Glutamatergic neuron (in vitro differentiated cells): Measurements from ENCODE around the gene SNX4. TPM values are rescaled to one million over a fixed set of nuclear protein-coding genes. Genes with fewer than 3 reads are reported as not detected.

ENCODE experiments used
- DNase-seq: peaks from one replicate; pipeline ENCODE4 v3.0.0; 2022
- H3K27ac Mint-ChIP-seq: one replicate; pipeline ENCODE4 v1.8.0; 2020; ENCODE audit warnings: mild to moderate bottlenecking, mixed read lengths, inconsistent platforms; ENCODE audit not compliant: unreplicated experiment
- H3K27me3 Mint-ChIP-seq: one replicate; pipeline ENCODE4 v1.8.0; 2020; ENCODE audit warnings: mild to moderate bottlenecking, moderate library complexity, mixed read lengths, inconsistent platforms; ENCODE audit not compliant: unreplicated experiment
- H3K36me3 Mint-ChIP-seq: one replicate; pipeline ENCODE4 v1.8.0; 2020; ENCODE audit warnings: mild to moderate bottlenecking, mixed read lengths, inconsistent platforms; ENCODE audit not compliant: unreplicated experiment
- H3K4me1 Mint-ChIP-seq: one replicate; pipeline ENCODE4 v1.8.0; 2020; ENCODE audit warnings: mild to moderate bottlenecking, low read depth, mixed read lengths, inconsistent platforms; ENCODE audit not compliant: unreplicated experiment
- H3K4me3 Mint-ChIP-seq: one replicate; pipeline ENCODE4 v1.8.0; 2020; ENCODE audit warnings: mild to moderate bottlenecking, mixed read lengths, inconsistent platforms; ENCODE audit not compliant: unreplicated experiment
- H3K9me3 Mint-ChIP-seq: one replicate; pipeline ENCODE4 v1.8.0; 2020; ENCODE audit warnings: mild to moderate bottlenecking, moderate library complexity, mixed read lengths, inconsistent platforms; ENCODE audit not compliant: unreplicated experiment
- total RNA-seq: library from RNA; stranded (reverse); fragmentation: NEBNext Ultra II Directional; extraction: Animal tissue kit (Norgen Biotek cat#: 25700); gene quantifications from one replicate; pipeline ENCODE4 v1.2.1, GENCODE V29; 2021; ENCODE audit not compliant: unreplicated experiment
- TF ChIP-seq, protein P1 (sequence below): fragments of 200-600 bp; sonication (generic); IDR thresholded peaks from one replicate; pipeline ENCODE4 v1.5.0; 2021; ENCODE audit not compliant: partially characterized antibody, unreplicated experiment

SNX4 gene
- total RNA-seq, 1 donor from 2014 or later, result 53.2 TPM

DNA sequence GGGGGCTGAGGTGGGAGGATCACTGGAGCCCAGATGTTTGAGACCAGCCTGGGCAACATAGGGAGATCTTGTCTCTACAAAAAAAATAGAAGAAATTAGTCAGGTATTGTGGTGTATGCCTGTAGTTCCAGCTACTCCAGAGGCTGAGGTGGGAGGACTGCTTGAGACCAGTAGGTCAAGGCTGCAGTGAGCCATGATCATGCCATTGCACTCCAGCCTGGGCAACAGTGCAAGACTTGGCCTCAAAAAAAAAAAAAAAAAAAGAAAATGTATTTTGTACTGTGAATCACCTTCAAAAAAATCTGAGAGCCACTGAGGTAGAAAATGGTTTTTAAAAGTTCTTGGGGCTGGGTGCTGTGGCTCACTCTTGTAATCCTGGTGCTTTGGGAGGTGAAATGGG lies 4.6 kb downstream of the SNX4 start:
- peaks cover 3% of the 10 kb centered on the region for H3K9me3 Mint-ChIP-seq
- no peak overlapping the region for H3K27ac Mint-ChIP-seq
- peaks cover 10% of the 10 kb centered on the region for H3K4me1 Mint-ChIP-seq
- H3K27me3 Mint-ChIP-seq, result no peaks in the 10 kb centered on the region
- DNase-seq, result no peak
- no peak overlapping the region for H3K4me3 Mint-ChIP-seq
- H3K36me3 Mint-ChIP-seq, result peaks cover 3% of the 10 kb centered on the region
- TF ChIP-seq, protein P1, sequence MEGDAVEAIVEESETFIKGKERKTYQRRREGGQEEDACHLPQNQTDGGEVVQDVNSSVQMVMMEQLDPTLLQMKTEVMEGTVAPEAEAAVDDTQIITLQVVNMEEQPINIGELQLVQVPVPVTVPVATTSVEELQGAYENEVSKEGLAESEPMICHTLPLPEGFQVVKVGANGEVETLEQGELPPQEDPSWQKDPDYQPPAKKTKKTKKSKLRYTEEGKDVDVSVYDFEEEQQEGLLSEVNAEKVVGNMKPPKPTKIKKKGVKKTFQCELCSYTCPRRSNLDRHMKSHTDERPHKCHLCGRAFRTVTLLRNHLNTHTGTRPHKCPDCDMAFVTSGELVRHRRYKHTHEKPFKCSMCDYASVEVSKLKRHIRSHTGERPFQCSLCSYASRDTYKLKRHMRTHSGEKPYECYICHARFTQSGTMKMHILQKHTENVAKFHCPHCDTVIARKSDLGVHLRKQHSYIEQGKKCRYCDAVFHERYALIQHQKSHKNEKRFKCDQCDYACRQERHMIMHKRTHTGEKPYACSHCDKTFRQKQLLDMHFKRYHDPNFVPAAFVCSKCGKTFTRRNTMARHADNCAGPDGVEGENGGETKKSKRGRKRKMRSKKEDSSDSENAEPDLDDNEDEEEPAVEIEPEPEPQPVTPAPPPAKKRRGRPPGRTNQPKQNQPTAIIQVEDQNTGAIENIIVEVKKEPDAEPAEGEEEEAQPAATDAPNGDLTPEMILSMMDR, result no peak

DNA sequence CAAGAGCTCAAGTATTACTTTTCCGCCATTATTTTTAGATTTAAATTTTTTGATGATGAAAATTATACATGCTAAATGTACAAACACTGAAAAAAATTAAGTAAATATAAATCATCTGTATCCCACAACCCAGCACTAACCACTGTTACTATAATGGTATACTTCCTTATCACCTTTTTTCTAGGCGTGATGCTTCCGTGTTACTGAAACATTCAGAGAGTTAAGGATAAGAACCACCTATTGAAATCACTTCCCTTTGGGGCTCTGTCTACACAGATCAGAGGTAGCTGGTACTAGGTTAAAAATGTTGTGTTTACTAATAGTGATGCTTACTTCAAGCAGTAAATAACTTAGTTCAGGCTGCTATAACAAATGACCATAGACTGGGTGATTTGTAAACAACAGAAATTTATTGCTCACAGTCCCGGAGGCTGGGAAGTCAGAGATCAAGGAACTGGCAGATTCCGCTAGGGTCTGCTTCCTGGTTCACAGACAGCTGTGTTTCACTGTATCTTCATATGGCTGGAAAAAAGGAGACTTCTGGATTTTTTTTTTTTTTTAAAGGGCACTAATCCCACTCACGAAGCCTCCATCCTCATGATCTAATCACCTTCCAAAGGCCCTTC lies 6.4 kb downstream of the SNX4 start:
- Mint-ChIP-seq H3K27ac (no peak overlapping the region), H3K4me3 (no peak overlapping the region), H3K36me3 (peaks cover 3% of the 10 kb centered on the region), H3K4me1 (peaks cover 6% of the 10 kb centered on the region), H3K9me3 (peaks cover 2% of the 10 kb centered on the region), H3K27me3 (no peaks in the 10 kb centered on the region)
- no peak for DNase-seq
- TF ChIP-seq, protein P1, result no peak

DNA sequence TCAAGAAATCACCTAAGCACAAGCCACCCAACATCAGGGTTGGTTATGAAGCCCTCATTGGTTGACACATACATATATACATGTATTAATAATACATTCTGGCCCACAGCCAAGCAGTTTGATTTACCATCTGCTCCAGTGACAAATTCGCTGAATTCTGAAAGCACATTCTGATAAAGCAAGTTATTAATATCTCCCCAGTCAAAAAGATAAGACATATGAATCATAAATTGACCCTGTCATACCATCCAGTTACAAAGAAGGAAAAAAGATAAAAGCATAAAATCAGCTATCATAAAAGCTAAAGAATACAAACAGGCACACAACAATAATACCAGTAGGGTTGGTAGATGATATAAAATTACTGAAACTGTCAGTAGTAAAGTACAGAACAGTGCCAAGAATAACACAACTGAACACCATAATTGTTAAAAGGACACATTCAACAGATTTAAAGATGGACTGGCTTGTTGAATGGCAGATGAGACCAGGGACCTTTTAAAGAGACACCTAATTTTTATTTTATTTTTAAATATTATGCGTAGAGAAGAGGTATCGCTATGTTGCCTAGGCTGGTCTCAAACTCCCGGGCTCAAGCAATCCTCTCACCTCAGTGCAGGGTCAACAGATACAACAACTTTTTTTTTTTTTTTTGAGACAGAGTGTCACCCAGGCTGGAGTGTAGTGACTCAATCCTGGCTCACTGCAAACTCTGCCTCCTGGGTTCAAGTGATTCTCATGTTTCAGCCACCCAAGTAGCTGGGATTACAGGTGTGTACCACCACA lies 7.7 kb downstream of the SNX4 start:
- peaks cover 3% of the 10 kb centered on the region for H3K9me3 Mint-ChIP-seq
- no peaks in the 10 kb centered on the region for H3K27me3 Mint-ChIP-seq
- TF ChIP-seq, protein P1, result no peak
- no peak overlapping the region for H3K4me3 Mint-ChIP-seq
- H3K27ac Mint-ChIP-seq, result no peak overlapping the region
- no peak for DNase-seq
- peaks cover 6% of the 10 kb centered on the region for H3K36me3 Mint-ChIP-seq
- H3K4me1 Mint-ChIP-seq, result peaks cover 6% of the 10 kb centered on the region

DNA sequence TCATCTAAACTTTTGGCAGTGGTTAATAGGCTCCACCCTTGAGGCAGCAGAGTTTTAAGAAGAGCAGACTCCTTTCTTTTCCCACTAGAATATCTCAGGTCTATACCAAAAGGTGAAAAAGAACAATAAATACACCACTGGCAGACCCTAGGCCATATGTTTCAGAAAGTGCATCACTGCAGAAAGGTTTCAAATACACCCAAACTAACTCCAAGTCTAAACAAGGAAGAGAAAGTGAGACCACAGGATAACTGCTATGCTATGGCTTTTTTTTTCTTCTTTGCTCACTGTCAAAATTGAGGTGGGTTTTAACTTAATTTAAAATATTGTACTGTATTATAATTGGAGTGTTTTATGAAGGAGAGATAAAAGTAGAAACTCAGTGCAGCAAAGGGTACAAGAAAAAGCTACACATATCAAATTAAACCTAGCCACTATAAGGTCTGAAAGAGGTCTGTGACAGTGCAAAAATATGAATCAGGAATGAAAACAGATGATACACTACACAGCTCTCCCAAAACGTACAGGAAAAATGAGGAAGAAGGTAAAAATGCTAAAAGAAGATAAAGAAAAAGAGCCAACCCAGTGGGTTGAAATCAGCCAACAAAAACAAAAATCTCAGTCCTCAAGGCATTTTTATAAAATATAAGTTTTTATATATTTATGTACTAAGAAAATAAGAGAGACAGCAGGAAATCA lies 8.4 kb downstream of the SNX4 start:
- H3K36me3 Mint-ChIP-seq, result peaks cover 12% of the 10 kb centered on the region
- no peak overlapping the region for H3K27ac Mint-ChIP-seq
- H3K4me3 Mint-ChIP-seq, result no peak overlapping the region
- no peak for DNase-seq
- peaks cover 6% of the 10 kb centered on the region for H3K4me1 Mint-ChIP-seq
- TF ChIP-seq, protein P1, result no peak
- H3K27me3 Mint-ChIP-seq, result peaks cover 1% of the 10 kb centered on the region
- H3K9me3 Mint-ChIP-seq, result peaks cover 5% of the 10 kb centered on the region
